SK-N-SH (cell line): ENCODE results near the gene BUD31. TPM values are rescaled to one million over a fixed set of nuclear protein-coding genes. Genes with fewer than 3 reads are reported as not detected.

Experiments
- CTCF ChIA-PET: fragments of 300-600, 350-600 bp; formaldehyde crosslinking; extraction: SDS; loops from one replicate; lab custom pipeline; 2021; lab: Yijun Ruan, JAX
- POLR2A ChIA-PET: fragments of 350-600 bp; sonication (Branson Sonifier 250); formaldehyde crosslinking; extraction: SDS; loops from one replicate; lab custom pipeline; 2020; ENCODE audit warnings: antibody characterized with exemption, inconsistent platforms; lab: Yijun Ruan, JAX
- DNase-seq: peaks from one replicate; pipeline ENCODE4 v3.0.0; 2012
- H2AFZ ChIP-seq: fragments of 200-600 bp; sonication (generic); 2 replicates; pipeline ENCODE4 v1.8.1; 2016; ENCODE audit warnings: antibody characterized with exemption, mild to moderate bottlenecking, low read depth
- H3F3A ChIP-seq: fragments of 200-600 bp; sonication (generic); replicated peaks from 2 replicates; pipeline ENCODE3; 2016; ENCODE audit warnings: antibody characterized with exemption, mild to moderate bottlenecking; ENCODE audit not compliant: insufficient read depth
- H3K27ac ChIP-seq, 2 experiments: fragments of 200-500 bp in 1 of 2; fragments of 200-600 bp in 1 of 2; sonication (Bioruptor generic) in 1 of 2; sonication (generic), shearing (Covaris generic) in 1 of 2; 2 replicates each; pipeline versions ENCODE4 v1.5.1 to v1.6.1; 2014 to 2016; ENCODE audit warnings: low read depth in 2 of 2, inconsistent platforms in 1 of 2, low read length in 1 of 2, mild to moderate bottlenecking in 1 of 2, mixed read lengths in 1 of 2
- H3K27me3 ChIP-seq: fragments of 200-600 bp; sonication (generic), shearing (Covaris generic); 2 replicates; pipeline ENCODE4 v1.6.1; 2016; ENCODE audit warnings: mixed run types; ENCODE audit not compliant: insufficient read depth
- H3K36me3 ChIP-seq, 2 experiments: fragments of 200-500 bp in 1 of 2; fragments of 200-600 bp in 1 of 2; sonication (Bioruptor generic) in 1 of 2; sonication (generic) in 1 of 2; replicated peaks in 1 of 2; 2 replicates each; pipeline versions ENCODE3 to v1.5.1; 2014 to 2016; ENCODE audit warnings: low read length in 1 of 2, mild to moderate bottlenecking in 1 of 2; ENCODE audit not compliant: insufficient read depth in 2 of 2, control insufficient read depth in 1 of 2
- H3K4me1 ChIP-seq, 2 experiments: fragments of 200-500 bp in 1 of 2; fragments of 200-600 bp in 1 of 2; sonication (Bioruptor generic) in 1 of 2; sonication (generic), shearing (Covaris generic) in 1 of 2; 2 replicates each; pipeline versions ENCODE4 v1.5.1 to v1.6.1; 2014 to 2016; ENCODE audit warnings: low read depth in 1 of 2, low read length in 1 of 2, mixed run types in 1 of 2; ENCODE audit not compliant: insufficient read depth in 2 of 2, control insufficient read depth in 1 of 2
- H3K4me2 ChIP-seq: fragments of 200-600 bp; sonication (generic), shearing (Covaris generic); 2 replicates; pipeline ENCODE4 v1.6.1; 2017; ENCODE audit warnings: mixed run types
- H3K4me3 ChIP-seq, 2 experiments: fragments of 200-500 bp in 1 of 2; fragments of 200-600 bp in 1 of 2; sonication (Bioruptor generic) in 1 of 2; sonication (generic), shearing (Covaris generic) in 1 of 2; 2 replicates each; pipeline versions ENCODE4 v1.5.1 to v1.8.1; 2014 to 2016; ENCODE audit warnings: low read depth in 2 of 2, inconsistent platforms in 1 of 2, low read length in 1 of 2, mild to moderate bottlenecking in 1 of 2, mixed read lengths in 1 of 2, moderate library complexity in 1 of 2
- H3K79me2 ChIP-seq: fragments of 200-600 bp; sonication (generic); 2 replicates; pipeline ENCODE4 v1.8.1; 2017; ENCODE audit warnings: mild to moderate bottlenecking; ENCODE audit not compliant: insufficient read depth
- H3K9ac ChIP-seq: fragments of 200-600 bp; sonication (generic); 2 replicates; pipeline ENCODE4 v1.6.1; 2017; ENCODE audit warnings: mixed run types
- H3K9me2 ChIP-seq: fragments of 200-600 bp; sonication (generic); 2 replicates; pipeline ENCODE4 v1.6.1; 2017; ENCODE audit warnings: mixed run types
- H3K9me3 ChIP-seq: fragments of 200-600 bp; sonication (generic); 2 replicates; pipeline ENCODE4 v1.6.1; 2017; ENCODE audit warnings: mixed run types, mild to moderate bottlenecking, moderate library complexity
- H4K20me1 ChIP-seq: fragments of 200-600 bp; sonication (generic); 2 replicates; pipeline ENCODE4 v1.6.1; 2017; ENCODE audit warnings: mild to moderate bottlenecking, mixed run types; ENCODE audit not compliant: insufficient read depth
- CHD2 ChIP-seq: fragments of 150-350 bp; IDR thresholded peaks from 2 replicates; pipeline ENCODE4 v1.6.1; 2018; ENCODE audit warnings: low read length; ENCODE audit not compliant: partially characterized antibody
- ELF1 ChIP-seq: IDR thresholded peaks from 2 replicates; pipeline ENCODE4 v1.4.0; 2012
- EZH2phosphoT487 ChIP-seq: fragments of 200-600 bp; sonication (generic); IDR thresholded peaks from 2 replicates; pipeline ENCODE4 v1.6.1; 2017; ENCODE audit warnings: low read depth, mixed run types, mild to moderate bottlenecking, antibody characterized with exemption, moderate library complexity, borderline replicate concordance
- FOSL2 ChIP-seq: IDR thresholded peaks from 2 replicates; pipeline ENCODE4 v1.4.0; 2012; ENCODE audit warnings: low read depth, mild to moderate bottlenecking, moderate library complexity, borderline replicate concordance
- FOXJ3 ChIP-seq: sonication (generic); formaldehyde crosslinking; IDR thresholded peaks from 2 replicates; pipeline ENCODE4 v1.5.1; 2020; ENCODE audit warnings: mild to moderate bottlenecking, missing genetic modification reagents
- GABPA ChIP-seq: IDR thresholded peaks from 2 replicates; pipeline ENCODE4 v1.4.0; 2012; ENCODE audit warnings: low read depth, mild to moderate bottlenecking
- JUND ChIP-seq: IDR thresholded peaks from 2 replicates; pipeline ENCODE4 v1.4.0; 2012
- MEF2A ChIP-seq: IDR thresholded peaks from 2 replicates; pipeline ENCODE4 v1.4.0; 2012; ENCODE audit warnings: low read depth, borderline replicate concordance
- MXI1 ChIP-seq: IDR thresholded peaks from 2 replicates; pipeline ENCODE4 v1.6.1; 2012; ENCODE audit warnings: mild to moderate bottlenecking, low read depth, low read length, improper control_type of control experiment
- NFIC ChIP-seq: IDR thresholded peaks from 2 replicates; pipeline ENCODE4 v1.4.0; 2012; ENCODE audit warnings: borderline replicate concordance
- RAD21 ChIP-seq: IDR thresholded peaks from 2 replicates; pipeline ENCODE4 v1.6.1; 2012; ENCODE audit warnings: mild to moderate bottlenecking, low read length
- RCOR1 ChIP-seq: fragments of 150-350 bp; IDR thresholded peaks from 2 replicates; pipeline ENCODE4 v1.6.1; 2017; ENCODE audit warnings: antibody characterized with exemption, low read length
- RFX5 ChIP-seq: IDR thresholded peaks from 2 replicates; pipeline ENCODE4 v1.6.1; 2012; ENCODE audit warnings: mild to moderate bottlenecking, improper control_type of control experiment, low read length
- SIN3A ChIP-seq: IDR thresholded peaks from 2 replicates; pipeline ENCODE4 v1.6.1; 2012; ENCODE audit warnings: low read depth, mild to moderate bottlenecking, low read length, moderate library complexity, borderline replicate concordance
- SMC3 ChIP-seq: IDR thresholded peaks from 2 replicates; pipeline ENCODE4 v1.6.1; 2012; ENCODE audit warnings: low read depth, low read length, improper control_type of control experiment
- YY1 ChIP-seq: IDR thresholded peaks from 2 replicates; pipeline ENCODE4 v1.4.0; 2012; ENCODE audit warnings: low read depth, mild to moderate bottlenecking
- WGBS: methylation state at CpG from one replicate; pipeline ENCODE4 v1.1.6; 2017; ENCODE audit warnings: low lambda C conversion rate; 5-methylcytosine and 5-hydroxymethylcytosine counted together
- polyA plus RNA-seq, 3 experiments: library from polyadenylated mRNA; depleted of rRNA; stranded (reverse); fragments of >200 nt; gene quantifications; 2 replicates each; pipeline ENCODE4 v1.2.3, GENCODE V29; 2012
- TF ChIP-seq, protein P1 (sequence below): IDR thresholded peaks from 2 replicates; pipeline ENCODE4; 2012
- TF ChIP-seq, protein P2 (sequence below): IDR thresholded peaks from 2 replicates; pipeline ENCODE4 v1.4.0; 2012; ENCODE audit warnings: low read depth, borderline replicate concordance
- TF ChIP-seq, protein P3 (sequence below): fragments of 150-350 bp; IDR thresholded peaks from 2 replicates; pipeline ENCODE4 v1.6.1; 2017; ENCODE audit warnings: antibody characterized with exemption, low read length, low read depth, borderline replicate concordance
- TF ChIP-seq, protein P4 (sequence below): IDR thresholded peaks from 2 replicates; pipeline ENCODE4 v1.4.0; 2012; ENCODE audit warnings: low read depth

The BUD31 gene
- polyA plus RNA-seq, 1 of the 3 experiments (the other 2 are of a cell fraction), result 162 TPM

DNA sequence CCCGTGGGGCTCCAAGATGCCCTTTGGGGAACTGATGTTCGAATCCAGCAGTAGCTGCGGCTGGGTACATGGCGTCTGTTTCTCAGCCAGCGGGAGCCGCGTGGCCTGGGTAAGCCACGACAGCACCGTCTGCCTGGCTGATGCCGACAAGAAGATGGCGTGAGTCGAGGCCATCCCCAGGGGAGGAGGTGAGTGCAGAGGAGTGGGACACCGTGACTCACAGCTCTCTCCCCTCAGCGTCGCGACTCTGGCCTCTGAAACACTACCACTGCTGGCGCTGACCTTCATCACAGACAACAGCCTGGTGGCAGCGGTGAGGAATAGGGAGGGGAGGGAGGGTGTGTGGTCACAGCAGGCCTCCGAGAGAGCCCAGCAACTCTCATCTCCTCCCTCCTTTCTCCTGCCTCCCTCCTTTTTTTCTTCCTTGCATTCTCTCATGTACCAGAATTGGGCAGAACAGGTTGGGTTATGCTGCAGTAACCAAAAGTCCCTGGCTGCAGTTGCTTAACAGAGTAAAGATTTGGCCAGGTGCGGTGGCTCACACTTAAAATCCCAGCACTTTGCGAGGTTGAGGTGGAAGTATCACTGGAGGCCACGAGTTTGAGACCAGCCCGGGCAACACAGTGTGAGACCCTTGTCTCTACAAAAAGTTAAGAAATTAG lies 17.7 kb upstream of the BUD31 start:
- ChIA-PET POLR2A (interaction anchor here (0.6 to 1.0 kb wide), 2 partner anchors 13 to 18 kb away, joined by 3 read pairs; partner anchors contain the start of genes BUD31 and PDAP1), CTCF (interaction anchor here (0.6 to 1.2 kb wide), 2 partner anchors 39 to 178 kb away, joined by 3 to 5 read pairs; no protein-coding TSS in a partner anchor)
- DNase-seq, result no peak
- TF ChIP-seq RAD21, result no peak
- no peak for TF ChIP-seq EZH2phosphoT487
- no peak for TF ChIP-seq SIN3A
- TF ChIP-seq CHD2, result no peak
- no peak for TF ChIP-seq FOXJ3 (CRISPR knock-in tag)
- no peak for TF ChIP-seq MXI1
- TF ChIP-seq, protein P1, sequence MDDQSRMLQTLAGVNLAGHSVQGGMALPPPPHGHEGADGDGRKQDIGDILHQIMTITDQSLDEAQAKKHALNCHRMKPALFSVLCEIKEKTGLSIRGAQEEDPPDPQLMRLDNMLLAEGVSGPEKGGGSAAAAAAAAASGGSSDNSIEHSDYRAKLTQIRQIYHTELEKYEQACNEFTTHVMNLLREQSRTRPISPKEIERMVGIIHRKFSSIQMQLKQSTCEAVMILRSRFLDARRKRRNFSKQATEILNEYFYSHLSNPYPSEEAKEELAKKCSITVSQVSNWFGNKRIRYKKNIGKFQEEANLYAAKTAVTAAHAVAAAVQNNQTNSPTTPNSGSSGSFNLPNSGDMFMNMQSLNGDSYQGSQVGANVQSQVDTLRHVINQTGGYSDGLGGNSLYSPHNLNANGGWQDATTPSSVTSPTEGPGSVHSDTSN, result no peak
- Histone ChIP-seq H3K27me3 (no peaks in the 10 kb centered on the region), H3K79me2 (peaks cover 18% of the 10 kb centered on the region; the same call in 1 of the 2 replicates), H3K27ac (no peak overlapping the region), H3K4me2 (no peak overlapping the region), H4K20me1 (peaks cover 31% of the 10 kb centered on the region), H3K9me2 (no peaks in the 10 kb centered on the region), H3K4me1 (peaks cover 0 to 17% of the 10 kb centered on the region in 2 experiments; a peak in 1 of 4 replicates), H3K9me3 (no peaks in the 10 kb centered on the region), H3K9ac (no peak overlapping the region), H3K36me3 (peaks cover 57 to 80% of the 10 kb centered on the region in 2 experiments), H2AFZ (no peak overlapping the region), H3F3A (peaks cover 67% of the 10 kb centered on the region), H3K4me3 (no peak overlapping the region)
- 92% methylated on average over 22 of the region's 23 CpGs for WGBS

DNA sequence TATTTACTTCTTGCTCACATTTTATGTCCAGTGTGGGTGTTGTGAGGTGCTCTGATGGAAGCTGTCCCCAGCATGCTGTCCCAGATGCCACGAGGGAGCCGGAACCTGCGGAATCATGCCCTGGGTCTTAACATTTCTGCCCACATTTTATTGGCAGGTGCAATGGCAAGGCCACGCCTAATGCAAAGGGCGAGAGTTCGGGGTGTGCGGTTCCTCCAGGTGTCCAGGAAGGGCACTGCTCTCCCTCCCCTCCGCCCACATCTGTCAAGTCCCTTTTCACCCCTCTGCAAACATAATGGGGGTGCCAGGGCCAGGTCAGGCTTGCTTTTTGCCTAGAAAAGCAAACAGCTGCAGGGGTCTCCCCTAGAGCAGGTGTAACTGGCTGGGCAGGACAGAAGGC lies 16.7 kb upstream of the BUD31 start:
- Histone ChIP-seq H3K9ac (no peak overlapping the region), H3K4me1 (peaks cover 0 to 17% of the 10 kb centered on the region in 2 experiments; a peak in 1 of 4 replicates), H3K4me2 (no peak overlapping the region), H3K4me3 (peak overlapping the region in 1 of 2 experiments; percentile 41; a peak in 2 of 4 replicates), H3K27ac (no peak overlapping the region; a peak in 1 of 4 replicates), H3K27me3 (no peaks in the 10 kb centered on the region), H3K79me2 (peaks cover 18% of the 10 kb centered on the region; the same call in 1 of the 2 replicates), H3K9me2 (no peaks in the 10 kb centered on the region), H4K20me1 (peaks cover 40% of the 10 kb centered on the region), H3K36me3 (peaks cover 57 to 73% of the 10 kb centered on the region in 2 experiments), H2AFZ (no peak overlapping the region), H3F3A (peaks cover 68% of the 10 kb centered on the region), H3K9me3 (no peaks in the 10 kb centered on the region)
- no peak for DNase-seq
- 96% methylated on average over 8 of the region's 8 CpGs for WGBS
- POLR2A ChIA-PET, result interaction anchor here (0.9 to 10.2 kb wide), 7 partner anchors 10 to 224 kb away, joined by 3 to 102 read pairs (median 4); partner anchors contain the start of genes BUD31, PDAP1, ZNF655 and ZSCAN25
- CTCF ChIA-PET, result interaction anchor here (0.7 to 3.2 kb wide), 7 partner anchors 15 to 522 kb away, joined by 3 to 11 read pairs (median 3); no protein-coding TSS in a partner anchor
- no peak for TF ChIP-seq CHD2
- TF ChIP-seq RFX5, result no peak
- no peak for TF ChIP-seq RAD21
- TF ChIP-seq RCOR1, result no peak
- TF ChIP-seq, protein P2, sequence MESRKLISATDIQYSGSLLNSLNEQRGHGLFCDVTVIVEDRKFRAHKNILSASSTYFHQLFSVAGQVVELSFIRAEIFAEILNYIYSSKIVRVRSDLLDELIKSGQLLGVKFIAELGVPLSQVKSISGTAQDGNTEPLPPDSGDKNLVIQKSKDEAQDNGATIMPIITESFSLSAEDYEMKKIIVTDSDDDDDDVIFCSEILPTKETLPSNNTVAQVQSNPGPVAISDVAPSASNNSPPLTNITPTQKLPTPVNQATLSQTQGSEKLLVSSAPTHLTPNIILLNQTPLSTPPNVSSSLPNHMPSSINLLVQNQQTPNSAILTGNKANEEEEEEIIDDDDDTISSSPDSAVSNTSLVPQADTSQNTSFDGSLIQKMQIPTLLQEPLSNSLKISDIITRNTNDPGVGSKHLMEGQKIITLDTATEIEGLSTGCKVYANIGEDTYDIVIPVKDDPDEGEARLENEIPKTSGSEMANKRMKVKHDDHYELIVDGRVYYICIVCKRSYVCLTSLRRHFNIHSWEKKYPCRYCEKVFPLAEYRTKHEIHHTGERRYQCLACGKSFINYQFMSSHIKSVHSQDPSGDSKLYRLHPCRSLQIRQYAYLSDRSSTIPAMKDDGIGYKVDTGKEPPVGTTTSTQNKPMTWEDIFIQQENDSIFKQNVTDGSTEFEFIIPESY, result no peak
- TF ChIP-seq SMC3, result no peak
- TF ChIP-seq FOSL2, result no peak
- no peak for TF ChIP-seq GABPA
- TF ChIP-seq, protein P3, sequence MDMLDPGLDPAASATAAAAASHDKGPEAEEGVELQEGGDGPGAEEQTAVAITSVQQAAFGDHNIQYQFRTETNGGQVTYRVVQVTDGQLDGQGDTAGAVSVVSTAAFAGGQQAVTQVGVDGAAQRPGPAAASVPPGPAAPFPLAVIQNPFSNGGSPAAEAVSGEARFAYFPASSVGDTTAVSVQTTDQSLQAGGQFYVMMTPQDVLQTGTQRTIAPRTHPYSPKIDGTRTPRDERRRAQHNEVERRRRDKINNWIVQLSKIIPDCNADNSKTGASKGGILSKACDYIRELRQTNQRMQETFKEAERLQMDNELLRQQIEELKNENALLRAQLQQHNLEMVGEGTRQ, result no peak
- no peak for TF ChIP-seq MEF2A
- no peak for TF ChIP-seq YY1
- TF ChIP-seq, protein P4, sequence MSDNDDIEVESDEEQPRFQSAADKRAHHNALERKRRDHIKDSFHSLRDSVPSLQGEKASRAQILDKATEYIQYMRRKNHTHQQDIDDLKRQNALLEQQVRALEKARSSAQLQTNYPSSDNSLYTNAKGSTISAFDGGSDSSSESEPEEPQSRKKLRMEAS, result no peak
- TF ChIP-seq ELF1, result no peak
- TF ChIP-seq JUND, result no peak
- TF ChIP-seq NFIC, result no peak
